ENCODE measurements around the gene WASF2. TPM values are rescaled to one million over a fixed set of nuclear protein-coding genes. Genes with fewer than 3 reads are reported as not detected.
A peak's percentile ranks its signal among the peaks of the same experiment; 100 is the strongest.

WASF2 gene
- total RNA-seq, 3 donors from 2014 or later = 82.2 to 98.7 (median 87.1) TPM

DNA sequence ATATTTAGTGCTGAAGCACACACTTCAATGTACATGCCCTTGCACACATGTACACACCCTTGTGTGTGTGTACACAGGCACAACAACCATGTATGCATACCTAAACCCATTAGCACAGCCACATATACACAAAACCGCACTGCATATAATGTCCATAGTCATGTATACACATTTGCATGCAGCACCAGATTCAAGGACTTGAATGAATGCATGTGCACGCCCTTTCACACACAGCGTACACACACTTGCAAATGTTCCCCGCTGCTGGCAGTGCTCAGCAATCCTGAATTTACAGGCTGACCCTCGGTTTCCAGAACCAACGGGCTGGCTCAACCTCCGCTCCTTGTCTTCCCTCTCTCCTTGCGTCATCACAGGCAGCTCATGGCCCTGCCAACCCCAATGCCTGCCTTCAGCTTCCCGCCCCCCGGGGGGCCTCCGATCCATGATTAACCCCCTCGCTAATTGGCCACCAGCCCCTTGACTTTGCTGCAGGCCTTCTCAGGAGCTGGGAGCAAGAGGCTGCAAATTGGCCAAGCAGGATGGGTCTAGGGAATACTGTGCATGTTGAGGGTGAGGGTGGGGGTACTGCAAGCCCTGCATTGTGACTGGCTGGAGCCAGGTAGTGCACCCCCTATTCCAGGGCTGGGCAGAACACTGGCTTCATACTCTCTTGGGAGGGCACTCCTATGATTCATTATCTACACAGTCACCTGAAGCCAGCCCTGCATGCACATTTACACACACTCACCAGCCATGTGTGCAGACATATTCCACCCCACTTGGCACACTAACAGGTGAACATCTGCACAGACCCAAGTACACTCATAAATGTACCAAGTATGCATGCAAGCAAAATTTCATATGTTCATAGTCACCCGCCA is 89.6 kb downstream of the WASF2 start:
- no peaks in the 10 kb centered on the region for H3K9me3 Mint-ChIP-seq
- ATAC-seq (no peak), DNase-seq (no peak)
- no peak overlapping the region for H3K4me3 Mint-ChIP-seq
- H3K27me3 Mint-ChIP-seq (ENCODE audit: low read depth) = no peaks in the 10 kb centered on the region
- peaks cover 22% of the 10 kb centered on the region for H3K4me1 Mint-ChIP-seq (ENCODE audit: low read depth)
- H3K36me3 Mint-ChIP-seq (ENCODE audit: insufficient read depth) = no peaks in the 10 kb centered on the region

- no peaks in the 10 kb centered on the region for H3K36me3 Mint-ChIP-seq (ENCODE audit: insufficient read depth)
- no peaks in the 10 kb centered on the region for H3K27me3 Mint-ChIP-seq (ENCODE audit: low read depth)
- no peak for DNase-seq
- H3K9me3 Mint-ChIP-seq = no peaks in the 10 kb centered on the region
- peaks cover 26% of the 10 kb centered on the region for H3K4me1 Mint-ChIP-seq (ENCODE audit: low read depth)
- no peak for ATAC-seq
- no peak overlapping the region for H3K4me3 Mint-ChIP-seq
These were observed 90.5 kb downstream of the WASF2 start for GRCh38 chr1:27399251-27400025.

- Mint-ChIP-seq H3K36me3 (ENCODE audit: insufficient read depth) (no peaks in the 10 kb centered on the region), H3K4me3 (no peak overlapping the region)
These were observed 91.4 kb downstream of the WASF2 start for GRCh38 chr1:27398405-27399149.

GRCh38 chr1:27397749-27398148 is 92.2 kb downstream of the WASF2 start:
- ATAC-seq (no peak), DNase-seq (no peak)
- peaks cover 12% of the 10 kb centered on the region for H3K4me1 Mint-ChIP-seq (ENCODE audit: low read depth)
- no peaks in the 10 kb centered on the region for H3K9me3 Mint-ChIP-seq
- no peak overlapping the region for H3K4me3 Mint-ChIP-seq
- no peaks in the 10 kb centered on the region for H3K27me3 Mint-ChIP-seq (ENCODE audit: low read depth)
- H3K36me3 Mint-ChIP-seq (ENCODE audit: insufficient read depth) = no peaks in the 10 kb centered on the region

More at GRCh38 chr1:27398405-27399149, 91.4 kb downstream of the WASF2 start:
- DNase-seq (no peak), ATAC-seq (no peak)
- Mint-ChIP-seq H3K4me1 (ENCODE audit: low read depth) (peaks cover 19% of the 10 kb centered on the region), H3K27me3 (ENCODE audit: low read depth) (no peaks in the 10 kb centered on the region), H3K9me3 (no peaks in the 10 kb centered on the region)

DNA sequence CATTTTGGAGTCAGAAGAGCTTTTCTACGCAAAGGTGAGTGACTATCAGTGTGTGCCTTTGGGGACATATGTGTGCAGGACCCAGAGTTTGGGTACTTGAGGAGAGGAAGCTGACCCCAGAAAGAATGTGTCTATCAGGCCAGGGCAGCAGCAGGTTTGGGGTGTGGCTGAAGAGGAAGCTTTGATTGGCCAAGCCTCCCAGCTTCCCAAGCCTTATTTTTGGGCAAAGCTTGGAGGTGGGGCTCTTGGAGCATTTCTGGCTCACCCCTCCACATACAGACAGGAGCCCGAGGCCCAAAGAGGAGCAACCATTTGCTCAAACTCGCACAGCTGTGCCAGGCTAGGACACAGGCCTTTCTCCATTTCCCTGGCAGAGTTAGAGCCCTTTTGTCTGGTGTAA is 92.9 kb downstream of the WASF2 start:
- Mint-ChIP-seq H3K27me3 (ENCODE audit: low read depth) (no peaks in the 10 kb centered on the region), H3K4me1 (ENCODE audit: low read depth) (peaks cover 10% of the 10 kb centered on the region), H3K36me3 (ENCODE audit: insufficient read depth) (no peaks in the 10 kb centered on the region), H3K9me3 (no peaks in the 10 kb centered on the region), H3K4me3 (no peak overlapping the region)
- DNase-seq (no peak), ATAC-seq (no peak)

DNA sequence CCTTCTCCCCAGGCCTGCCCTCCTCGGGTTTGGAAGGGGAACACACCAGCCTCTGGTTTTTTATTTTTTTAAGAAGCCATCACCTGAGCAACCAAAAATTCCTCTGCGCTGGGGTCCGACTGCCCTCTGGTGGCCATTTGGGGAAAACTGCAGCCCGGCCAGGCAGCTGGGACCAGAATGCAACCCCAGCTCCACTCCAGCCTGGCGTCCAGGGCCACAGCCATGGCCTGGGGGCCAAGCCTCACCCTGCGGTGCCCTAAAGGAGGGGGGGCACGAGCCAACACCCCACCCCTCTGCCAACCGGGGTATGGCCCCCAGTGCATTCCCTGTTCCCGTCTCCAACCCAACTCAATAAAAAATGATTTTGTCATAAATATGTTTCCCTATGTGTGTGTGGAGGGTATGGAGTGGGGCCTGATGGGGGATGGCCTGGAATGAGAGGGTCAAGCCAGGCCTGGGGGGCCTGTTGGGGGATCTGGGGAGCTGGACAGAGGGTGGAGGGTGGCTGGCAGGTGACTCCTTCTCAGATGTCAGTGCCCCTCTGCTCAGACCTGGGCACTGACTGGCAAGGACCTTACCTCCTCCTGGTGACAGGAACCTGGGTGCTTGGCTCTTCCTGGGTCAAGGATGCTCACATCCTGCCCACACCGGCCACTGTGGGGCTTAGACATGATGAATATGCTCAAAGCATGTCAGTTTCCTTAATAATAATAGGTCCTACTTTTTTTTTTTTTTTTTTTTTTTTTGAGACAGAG is 94.3 kb downstream of the WASF2 start:
- ATAC-seq = peak; percentile 18 to 26
- Mint-ChIP-seq H3K4me1 (ENCODE audit: low read depth) (peaks cover 14% of the 10 kb centered on the region), H3K36me3 (ENCODE audit: insufficient read depth) (no peaks in the 10 kb centered on the region), H3K27me3 (ENCODE audit: low read depth) (no peaks in the 10 kb centered on the region), H3K4me3 (no peak overlapping the region), H3K9me3 (no peaks in the 10 kb centered on the region)
- DNase-seq = peak; percentile 78

DNA sequence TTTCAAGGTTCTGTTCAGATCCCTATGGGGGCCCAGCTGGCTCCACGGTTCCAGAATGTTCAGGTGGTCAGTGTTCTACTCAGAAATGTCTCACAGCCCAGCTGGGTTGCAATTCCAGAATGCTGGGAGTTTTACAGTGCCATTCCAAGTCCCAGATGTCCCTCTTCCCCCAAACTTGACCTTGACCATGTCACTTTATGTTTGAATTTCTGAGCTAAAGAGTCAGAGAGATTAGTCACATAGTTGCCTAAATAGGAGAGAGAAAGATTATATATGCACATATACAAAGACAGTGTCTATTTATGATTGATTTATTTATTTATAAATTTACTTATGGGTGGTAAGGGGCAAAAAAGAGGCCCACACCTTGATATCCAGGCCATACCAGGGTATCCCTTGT is 95.0 kb downstream of the WASF2 start:
- H3K36me3 Mint-ChIP-seq (ENCODE audit: insufficient read depth) = no peaks in the 10 kb centered on the region
- no peaks in the 10 kb centered on the region for H3K9me3 Mint-ChIP-seq
- H3K4me3 Mint-ChIP-seq = no peak overlapping the region
- DNase-seq (no peak), ATAC-seq (no peak)
- H3K4me1 Mint-ChIP-seq (ENCODE audit: low read depth) = peaks cover 14% of the 10 kb centered on the region
- no peaks in the 10 kb centered on the region for H3K27me3 Mint-ChIP-seq (ENCODE audit: low read depth)

- no peaks in the 10 kb centered on the region for H3K36me3 Mint-ChIP-seq (ENCODE audit: insufficient read depth)
- no peak for ATAC-seq
- H3K4me3 Mint-ChIP-seq = no peak overlapping the region
- H3K27me3 Mint-ChIP-seq (ENCODE audit: low read depth) = no peaks in the 10 kb centered on the region
- DNase-seq = no peak
- H3K9me3 Mint-ChIP-seq = no peaks in the 10 kb centered on the region
- peaks cover 14% of the 10 kb centered on the region for H3K4me1 Mint-ChIP-seq (ENCODE audit: low read depth)
These were observed 95.7 kb downstream of the WASF2 start for GRCh38 chr1:27394282-27394658.

DNA sequence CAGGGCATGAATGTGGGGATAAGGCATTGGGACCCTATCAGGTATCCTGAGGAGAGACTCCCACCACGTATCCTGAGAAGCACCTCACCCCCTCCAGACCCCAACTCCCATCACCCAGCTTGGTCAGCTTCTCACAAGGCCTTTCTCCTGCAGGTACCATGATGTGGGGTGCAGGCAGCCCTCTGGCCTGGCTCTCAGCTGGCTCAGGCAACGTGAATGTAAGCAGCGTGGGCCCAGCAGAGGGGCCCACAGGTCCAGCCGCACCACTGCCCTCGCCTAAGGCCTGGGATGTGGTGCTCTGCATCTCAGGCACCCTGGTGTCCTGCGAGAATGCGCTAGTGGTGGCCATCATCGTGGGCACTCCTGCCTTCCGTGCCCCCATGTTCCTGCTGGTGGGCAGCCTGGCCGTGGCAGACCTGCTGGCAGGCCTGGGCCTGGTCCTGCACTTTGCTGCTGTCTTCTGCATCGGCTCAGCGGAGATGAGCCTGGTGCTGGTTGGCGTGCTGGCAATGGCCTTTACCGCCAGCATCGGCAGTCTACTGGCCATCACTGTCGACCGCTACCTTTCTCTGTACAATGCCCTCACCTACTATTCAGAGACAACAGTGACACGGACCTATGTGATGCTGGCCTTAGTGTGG is 96.2 kb downstream of the WASF2 start:
- Mint-ChIP-seq H3K27me3 (ENCODE audit: low read depth) (no peaks in the 10 kb centered on the region), H3K36me3 (ENCODE audit: insufficient read depth) (no peaks in the 10 kb centered on the region), H3K4me1 (ENCODE audit: low read depth) (peaks cover 14% of the 10 kb centered on the region), H3K4me3 (peak overlapping the region; percentile 75), H3K9me3 (no peaks in the 10 kb centered on the region)
- DNase-seq = no peak
- no peak for ATAC-seq

DNA sequence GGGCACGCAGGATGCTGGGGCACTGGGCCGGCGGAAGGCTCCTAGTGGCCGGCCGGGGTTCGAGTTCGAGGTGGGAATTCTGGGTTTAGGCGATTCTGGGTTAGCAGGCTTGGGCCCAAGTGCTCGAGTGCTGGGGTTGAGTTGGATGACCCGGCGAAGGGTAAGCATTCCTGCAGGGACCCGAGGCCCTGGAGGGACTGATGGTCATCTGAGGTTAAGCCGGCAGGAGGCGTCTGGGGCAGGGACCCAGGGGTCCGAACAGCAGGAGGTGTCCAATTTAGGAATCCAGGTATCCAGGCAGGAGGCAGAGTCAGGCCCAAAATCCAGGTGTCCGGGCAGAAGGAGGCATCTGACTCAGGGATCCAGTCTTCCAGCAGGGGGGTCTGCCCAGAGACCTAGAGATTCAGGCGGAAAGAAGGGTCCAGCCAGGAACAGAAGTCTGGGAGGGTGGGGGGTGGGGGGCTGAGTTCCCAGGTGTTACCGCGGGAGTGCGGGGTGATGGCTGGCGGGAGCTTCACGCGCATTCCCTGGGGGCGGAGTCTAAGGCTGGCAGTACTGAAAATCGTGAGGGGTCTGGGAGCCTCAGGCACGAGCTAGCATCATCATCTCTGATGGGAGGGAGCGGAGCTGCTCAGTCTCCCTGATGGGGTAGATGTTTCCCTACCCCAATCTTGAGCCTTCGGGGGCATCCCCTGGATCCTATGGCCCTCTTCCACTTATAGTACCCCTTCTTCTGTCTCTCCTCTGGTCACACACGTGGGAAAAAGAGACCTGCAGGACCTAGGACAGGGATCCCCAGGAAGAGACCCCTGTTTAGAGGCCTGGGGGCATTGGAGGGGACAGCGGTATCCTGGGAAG is 97.0 kb downstream of the WASF2 start:
- H3K9me3 Mint-ChIP-seq = no peaks in the 10 kb centered on the region
- ATAC-seq (peak in 1 of 2 donors; percentile 1), DNase-seq (no peak)
- H3K4me3 Mint-ChIP-seq = peak overlapping the region; percentile 75
- H3K4me1 Mint-ChIP-seq (ENCODE audit: low read depth) = peaks cover 17% of the 10 kb centered on the region
- no peaks in the 10 kb centered on the region for H3K36me3 Mint-ChIP-seq (ENCODE audit: insufficient read depth)
- H3K27me3 Mint-ChIP-seq (ENCODE audit: low read depth) = no peaks in the 10 kb centered on the region

DNA sequence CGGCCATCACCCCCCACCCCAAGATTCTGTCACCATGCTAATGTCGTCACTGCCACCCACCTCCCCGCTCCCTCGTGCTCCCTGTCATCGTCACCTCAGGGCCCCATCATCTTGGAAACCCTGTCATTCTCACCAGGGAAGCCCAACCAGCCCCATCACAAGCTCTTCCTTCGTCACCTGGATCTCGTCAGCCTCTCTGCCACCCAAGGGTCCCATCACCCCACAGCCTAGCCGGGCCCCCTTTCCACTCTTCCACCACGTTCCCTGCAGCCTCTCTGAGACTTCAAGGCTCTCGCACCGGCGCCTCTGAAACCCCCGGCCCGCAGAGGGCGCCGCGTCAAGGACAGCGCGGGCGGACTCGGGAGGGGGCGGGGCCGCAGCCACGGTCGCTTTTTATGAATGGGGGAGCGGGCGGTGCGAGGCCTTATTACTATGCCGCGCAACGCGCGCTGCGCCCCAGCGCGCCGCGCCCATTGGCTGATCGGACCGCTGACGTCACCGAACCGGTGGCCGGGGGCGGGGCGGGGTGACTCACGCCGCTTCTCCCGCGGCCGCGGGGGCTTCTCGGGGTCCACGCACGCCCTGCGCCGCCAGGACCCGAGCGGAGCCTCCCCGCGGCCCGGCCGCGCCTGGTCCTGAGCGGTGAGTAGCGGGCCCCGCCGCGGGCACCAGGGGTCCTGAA is 97.7 kb downstream of the WASF2 start, which contains the start of gene GPR3:
TSS of gene GPR3 (plus strand) at position 527 of the 682 bp plus-strand sequence. CDS start 1,177 bp downstream, outside the sequence.
- no peaks in the 10 kb centered on the region for H3K36me3 Mint-ChIP-seq (ENCODE audit: insufficient read depth)
- H3K9me3 Mint-ChIP-seq = no peaks in the 10 kb centered on the region
- peak within 1 kb of the TSS; percentile 82 for H3K4me3 Mint-ChIP-seq
- ATAC-seq (peak; percentile 94), DNase-seq (peak; percentile 94)
- peaks cover 17% of the 10 kb centered on the region for H3K4me1 Mint-ChIP-seq (ENCODE audit: low read depth)
- H3K27me3 Mint-ChIP-seq (ENCODE audit: low read depth) = no peaks in the 10 kb centered on the region

- ATAC-seq (no peak), DNase-seq (peak; percentile 22)
- no peaks in the 10 kb centered on the region for H3K9me3 Mint-ChIP-seq
- H3K27me3 Mint-ChIP-seq (ENCODE audit: low read depth) = no peaks in the 10 kb centered on the region
- peak overlapping the region; percentile 82 for H3K4me3 Mint-ChIP-seq
- H3K36me3 Mint-ChIP-seq (ENCODE audit: insufficient read depth) = no peaks in the 10 kb centered on the region
- H3K4me1 Mint-ChIP-seq (ENCODE audit: low read depth) = peaks cover 17% of the 10 kb centered on the region
These were observed 98.4 kb downstream of the WASF2 start for GRCh38 chr1:27391511-27392095.
